Measurements from ENCODE around the gene LDLRAD3. TPM values are rescaled to one million over a fixed set of nuclear protein-coding genes. Genes with fewer than 3 reads are reported as not detected.

The LDLRAD3 gene
- total RNA-seq, 1 donor from 2014 or later, result 18.2 TPM

DNA sequence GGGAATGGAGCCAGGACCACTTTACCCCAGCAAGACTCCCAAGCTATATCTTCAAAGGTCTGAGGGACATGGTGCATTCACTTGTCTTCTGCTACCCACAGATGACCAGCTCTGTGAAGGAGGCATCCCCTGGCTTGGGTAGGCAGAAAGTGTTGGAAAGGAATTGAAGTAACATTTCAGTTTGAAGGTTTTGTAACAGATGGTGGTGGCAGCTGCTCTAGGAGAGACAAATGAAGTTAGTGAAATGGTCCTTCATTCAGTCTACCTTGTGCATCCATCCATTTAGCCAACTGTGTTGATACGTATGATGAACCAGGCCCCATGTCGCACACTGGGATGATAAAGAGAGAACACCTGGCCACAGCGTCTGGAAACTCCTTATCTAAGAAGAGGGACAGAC is 204.8 kb downstream of the LDLRAD3 start:
- TF ChIP-seq, protein P1, sequence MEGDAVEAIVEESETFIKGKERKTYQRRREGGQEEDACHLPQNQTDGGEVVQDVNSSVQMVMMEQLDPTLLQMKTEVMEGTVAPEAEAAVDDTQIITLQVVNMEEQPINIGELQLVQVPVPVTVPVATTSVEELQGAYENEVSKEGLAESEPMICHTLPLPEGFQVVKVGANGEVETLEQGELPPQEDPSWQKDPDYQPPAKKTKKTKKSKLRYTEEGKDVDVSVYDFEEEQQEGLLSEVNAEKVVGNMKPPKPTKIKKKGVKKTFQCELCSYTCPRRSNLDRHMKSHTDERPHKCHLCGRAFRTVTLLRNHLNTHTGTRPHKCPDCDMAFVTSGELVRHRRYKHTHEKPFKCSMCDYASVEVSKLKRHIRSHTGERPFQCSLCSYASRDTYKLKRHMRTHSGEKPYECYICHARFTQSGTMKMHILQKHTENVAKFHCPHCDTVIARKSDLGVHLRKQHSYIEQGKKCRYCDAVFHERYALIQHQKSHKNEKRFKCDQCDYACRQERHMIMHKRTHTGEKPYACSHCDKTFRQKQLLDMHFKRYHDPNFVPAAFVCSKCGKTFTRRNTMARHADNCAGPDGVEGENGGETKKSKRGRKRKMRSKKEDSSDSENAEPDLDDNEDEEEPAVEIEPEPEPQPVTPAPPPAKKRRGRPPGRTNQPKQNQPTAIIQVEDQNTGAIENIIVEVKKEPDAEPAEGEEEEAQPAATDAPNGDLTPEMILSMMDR (IDR thresholded peaks at IDR 0.05), result no peak
- H3K27ac Mint-ChIP-seq (ENCODE audit: unreplicated experiment), result peak overlapping the region; percentile 92

DNA sequence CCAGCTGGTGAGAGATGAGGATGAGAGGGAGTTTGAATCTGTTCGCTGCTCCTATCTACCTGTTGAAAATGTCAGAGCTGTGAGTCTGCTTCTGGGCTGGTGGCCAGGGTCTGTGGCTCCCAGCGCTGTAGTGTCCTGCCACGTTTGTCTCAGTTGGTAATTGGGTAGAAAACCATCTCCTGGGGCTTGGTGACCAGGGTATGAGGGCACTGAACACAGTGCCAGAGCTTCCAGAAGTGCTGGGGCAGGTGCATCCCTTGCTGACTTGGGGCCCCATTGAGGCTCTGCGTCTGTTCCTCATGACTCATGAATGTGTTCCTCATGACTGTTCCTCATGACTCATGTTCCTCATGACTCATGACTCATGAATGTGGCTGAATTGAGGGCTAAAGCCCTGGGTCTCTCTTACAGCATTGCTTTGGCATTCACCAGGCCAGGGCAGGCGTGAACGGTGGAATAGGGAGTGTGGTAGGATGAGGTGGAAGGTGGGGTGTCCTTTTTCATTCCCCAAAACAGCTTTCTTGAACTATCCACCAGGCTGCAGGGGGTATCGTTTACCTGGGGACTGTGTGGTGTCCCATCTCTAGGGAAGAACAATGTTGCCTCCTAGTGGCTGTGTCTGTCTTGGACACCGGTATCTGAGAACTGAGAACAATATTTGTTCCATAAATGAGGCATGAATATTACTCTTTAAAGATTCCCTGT is 205.8 kb downstream of the LDLRAD3 start:
- DNase-seq (ENCODE audit: extremely low spot score, unreplicated experiment), result peak; percentile 86

More for the DNA sequence above, 204.8 kb downstream of the LDLRAD3 start:
- Mint-ChIP-seq H3K27me3 (ENCODE audit: unreplicated experiment) (no peaks in the 10 kb centered on the region), H3K9me3 (ENCODE audit: unreplicated experiment) (peaks cover 5% of the 10 kb centered on the region), H3K4me1 (ENCODE audit: unreplicated experiment) (peaks cover 48% of the 10 kb centered on the region), H3K36me3 (ENCODE audit: unreplicated experiment) (no peaks in the 10 kb centered on the region), H3K4me3 (ENCODE audit: unreplicated experiment) (no peak overlapping the region)
- no peak for DNase-seq (ENCODE audit: extremely low spot score, unreplicated experiment)

DNA sequence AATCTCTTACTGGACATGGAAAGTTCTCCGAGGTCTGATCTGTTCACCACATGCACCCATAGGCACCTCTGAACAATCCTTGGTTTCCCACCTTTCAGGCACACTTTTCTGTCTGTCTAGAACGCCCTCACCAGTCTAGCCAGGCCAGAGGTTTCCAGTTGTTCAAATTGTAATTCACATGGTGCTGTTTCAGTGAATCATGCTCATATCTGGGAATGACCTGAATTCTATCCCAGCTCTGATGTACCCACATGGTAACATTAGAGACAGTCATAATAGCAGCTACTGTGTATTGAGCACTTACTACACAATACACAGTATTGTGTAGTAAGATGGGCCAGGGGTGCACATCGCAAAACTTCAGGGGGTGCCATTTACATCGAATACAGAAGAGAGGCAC is 207.1 kb downstream of the LDLRAD3 start:
- H3K27ac Mint-ChIP-seq (ENCODE audit: unreplicated experiment), result peak overlapping the region; percentile 68

More for the DNA sequence above, 205.8 kb downstream of the LDLRAD3 start:
- Mint-ChIP-seq H3K9me3 (ENCODE audit: unreplicated experiment) (peaks cover 5% of the 10 kb centered on the region), H3K27me3 (ENCODE audit: unreplicated experiment) (no peaks in the 10 kb centered on the region), H3K4me1 (ENCODE audit: unreplicated experiment) (peaks cover 49% of the 10 kb centered on the region), H3K36me3 (ENCODE audit: unreplicated experiment) (no peaks in the 10 kb centered on the region), H3K27ac (ENCODE audit: unreplicated experiment) (peak overlapping the region; percentile 92), H3K4me3 (ENCODE audit: unreplicated experiment) (no peak overlapping the region)
- TF ChIP-seq, protein P1 (IDR thresholded peaks at IDR 0.05), result peak; percentile 62

DNA sequence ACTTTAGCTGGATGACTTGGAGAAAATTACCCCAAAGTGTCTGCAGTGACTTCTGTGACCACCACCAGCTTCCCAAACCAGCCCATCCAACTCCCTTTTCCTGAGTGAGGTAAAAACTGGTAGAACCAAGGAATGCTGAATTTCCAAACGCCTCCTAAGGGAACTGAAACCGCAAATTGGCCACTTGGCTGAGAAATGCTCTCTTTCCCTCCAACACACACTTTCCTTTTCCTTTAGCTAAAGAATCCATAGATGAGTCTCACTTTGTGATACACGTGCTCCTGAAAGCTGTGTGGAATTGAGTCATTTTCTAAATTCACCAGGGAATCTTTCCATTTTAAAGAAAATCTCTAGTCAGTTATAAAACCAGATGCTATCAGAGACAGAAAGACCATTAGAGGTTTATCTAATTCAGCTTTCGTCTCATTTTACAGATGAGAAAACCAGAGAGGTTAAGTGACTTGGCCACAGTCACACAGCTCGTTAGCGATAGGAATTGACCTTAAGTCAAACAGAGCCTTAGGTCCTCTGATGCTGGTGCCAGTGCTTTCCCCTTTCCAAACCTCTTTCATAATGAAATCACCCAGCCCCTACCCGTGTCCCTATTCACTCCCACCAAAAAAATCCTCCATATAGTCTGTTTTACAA is 208.2 kb downstream of the LDLRAD3 start:
- peaks cover 53% of the 10 kb centered on the region for H3K4me1 Mint-ChIP-seq (ENCODE audit: unreplicated experiment)
- no peak overlapping the region for H3K4me3 Mint-ChIP-seq (ENCODE audit: unreplicated experiment)
- TF ChIP-seq, protein P1 (IDR thresholded peaks at IDR 0.05), result no peak
- H3K9me3 Mint-ChIP-seq (ENCODE audit: unreplicated experiment), result peaks cover 5% of the 10 kb centered on the region
- no peaks in the 10 kb centered on the region for H3K36me3 Mint-ChIP-seq (ENCODE audit: unreplicated experiment)
- H3K27ac Mint-ChIP-seq (ENCODE audit: unreplicated experiment), result no peak overlapping the region
- no peaks in the 10 kb centered on the region for H3K27me3 Mint-ChIP-seq (ENCODE audit: unreplicated experiment)
- peak; percentile 21 for DNase-seq (ENCODE audit: extremely low spot score, unreplicated experiment)

More for the DNA sequence above, 207.1 kb downstream of the LDLRAD3 start:
- TF ChIP-seq, protein P1 (IDR thresholded peaks at IDR 0.05), result no peak
- H3K4me1 Mint-ChIP-seq (ENCODE audit: unreplicated experiment), result peaks cover 49% of the 10 kb centered on the region
- no peaks in the 10 kb centered on the region for H3K36me3 Mint-ChIP-seq (ENCODE audit: unreplicated experiment)
- H3K27me3 Mint-ChIP-seq (ENCODE audit: unreplicated experiment), result no peaks in the 10 kb centered on the region
- DNase-seq (ENCODE audit: extremely low spot score, unreplicated experiment), result no peak
- no peak overlapping the region for H3K4me3 Mint-ChIP-seq (ENCODE audit: unreplicated experiment)
- H3K9me3 Mint-ChIP-seq (ENCODE audit: unreplicated experiment), result peaks cover 5% of the 10 kb centered on the region

DNA sequence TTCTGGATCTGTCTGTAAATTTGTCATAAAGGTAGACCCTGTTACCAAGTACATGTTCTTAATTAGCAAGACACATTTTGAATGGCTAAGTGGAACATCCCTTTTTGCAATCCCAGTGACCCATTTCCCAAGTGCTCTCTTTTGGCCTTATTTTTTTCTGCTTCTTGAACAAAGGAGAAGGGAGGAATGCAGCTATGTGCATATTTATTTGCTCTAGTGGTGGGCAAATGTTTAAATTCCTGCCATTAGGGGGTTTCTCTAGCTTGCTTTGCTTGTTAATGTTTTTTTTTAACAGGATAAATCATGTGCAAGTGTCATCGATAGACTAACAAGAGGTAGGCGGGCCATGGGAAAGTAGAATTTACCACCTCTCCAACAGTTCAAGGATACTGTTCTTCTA is 209.7 kb downstream of the LDLRAD3 start:
- Mint-ChIP-seq H3K27ac (ENCODE audit: unreplicated experiment) (no peak overlapping the region), H3K27me3 (ENCODE audit: unreplicated experiment) (no peaks in the 10 kb centered on the region), H3K36me3 (ENCODE audit: unreplicated experiment) (no peaks in the 10 kb centered on the region), H3K9me3 (ENCODE audit: unreplicated experiment) (peaks cover 5% of the 10 kb centered on the region), H3K4me1 (ENCODE audit: unreplicated experiment) (peaks cover 56% of the 10 kb centered on the region), H3K4me3 (ENCODE audit: unreplicated experiment) (no peak overlapping the region)
- TF ChIP-seq, protein P1 (IDR thresholded peaks at IDR 0.05), result no peak
- no peak for DNase-seq (ENCODE audit: extremely low spot score, unreplicated experiment)
